ENCODE measurements around the gene PTPDC1.

DNA sequence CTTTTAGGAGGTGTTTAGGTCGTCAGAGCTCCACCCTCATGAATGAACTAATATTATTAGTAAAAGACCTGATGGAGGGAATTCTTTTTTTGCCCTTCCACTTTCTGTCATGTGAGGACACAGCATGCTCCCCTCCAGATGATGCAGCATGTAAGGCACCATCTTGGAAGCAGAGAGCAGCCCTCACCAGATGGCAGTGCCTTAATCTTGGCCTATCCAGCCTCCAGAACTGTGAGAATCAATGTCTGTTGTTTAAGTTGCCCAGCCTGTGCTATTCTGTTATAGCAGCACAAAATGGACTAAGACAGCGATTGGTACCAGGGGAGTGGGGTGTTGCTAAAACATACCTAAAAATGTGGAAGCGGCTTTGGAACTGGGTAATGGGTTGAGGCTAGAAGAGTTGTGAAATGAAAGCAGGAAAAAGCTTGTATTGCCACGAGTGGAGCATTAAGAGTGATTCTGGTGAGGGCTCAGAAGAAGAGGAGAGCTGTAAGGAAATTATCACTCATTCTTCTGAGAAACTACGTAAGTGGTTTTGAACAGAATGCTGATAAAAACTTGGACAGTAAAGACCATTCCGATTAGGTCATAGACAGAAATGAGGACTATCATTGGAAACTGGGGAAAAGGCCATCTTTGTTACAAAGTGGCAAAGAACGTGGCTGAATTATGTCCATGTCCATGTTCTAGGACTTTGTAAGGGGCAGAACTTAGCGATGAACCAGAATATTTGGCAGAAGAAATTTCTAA, 28.6 kb downstream of the PTPDC1 start:
- TF ChIP-seq POLR2A (IDR thresholded peaks at IDR 0.05; ENCODE audit: low read length): peak; percentile 27
- no peak for TF ChIP-seq GATA1 (IDR thresholded peaks at IDR 0.05; ENCODE audit: low read depth, low read length)
